ENCODE measurements around the gene MTCL1.

MTCL1 gene

DNA sequence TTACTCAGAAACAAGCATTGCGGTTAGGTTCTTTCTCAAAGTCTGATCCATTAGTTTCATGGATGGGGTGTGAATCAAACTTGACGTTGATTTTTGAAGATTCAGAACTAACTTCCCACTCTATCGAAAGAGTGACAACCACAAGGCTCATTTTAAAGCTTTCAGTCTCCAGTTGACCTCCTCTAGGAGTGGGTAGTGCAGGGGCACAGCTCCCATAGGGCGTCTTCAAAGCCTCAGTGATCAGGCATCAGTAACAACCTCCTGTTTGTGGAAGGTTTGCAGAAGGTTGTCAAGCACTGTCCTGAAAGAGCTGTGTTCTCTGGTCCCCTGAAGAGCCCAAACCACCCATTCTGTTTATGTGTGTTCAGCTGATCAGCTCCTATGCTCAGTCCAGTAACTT lies 10.2 kb downstream of the MTCL1 start:
- DNase-seq, result no peak

DNA sequence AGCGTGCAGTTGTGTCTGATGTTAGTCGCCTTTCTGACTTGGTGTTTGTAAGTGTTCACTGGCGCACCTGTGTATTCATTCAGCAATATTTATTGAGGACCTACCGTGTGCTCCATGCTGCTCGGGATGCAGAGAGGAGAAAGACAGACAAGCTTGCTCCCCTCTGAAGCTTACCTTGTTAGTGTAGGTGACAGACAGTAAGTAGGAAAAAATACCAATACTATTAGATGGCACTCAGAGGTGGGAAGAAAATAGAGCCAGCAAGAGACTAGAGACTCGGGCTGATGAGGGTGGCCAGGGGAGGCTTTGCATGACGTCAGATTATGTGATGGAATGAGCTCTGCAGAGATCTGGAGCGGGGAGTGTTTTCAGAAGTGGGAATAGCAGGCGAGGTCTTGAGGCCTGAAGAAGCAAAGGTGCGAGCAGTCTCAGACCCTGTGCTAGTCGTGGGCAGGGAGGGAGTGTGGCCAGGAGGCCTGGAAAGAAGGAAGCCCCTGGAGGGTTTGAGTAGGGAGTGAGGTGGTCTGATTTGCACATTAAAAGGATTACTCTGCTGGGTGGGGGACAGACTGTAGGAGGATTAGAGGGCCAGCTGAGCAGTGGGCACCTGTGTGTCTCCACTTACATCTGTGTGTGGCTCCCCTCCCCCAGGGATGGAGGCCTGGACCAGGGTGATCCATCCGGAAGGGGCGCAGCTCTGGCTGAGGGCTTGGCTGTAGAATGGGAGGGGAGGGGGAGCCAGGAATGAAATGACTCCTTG lies 11.8 kb downstream of the MTCL1 start:
- no peak for DNase-seq

GRCh38 chr18:8718401-8718913 lies 13.1 kb downstream of the MTCL1 start:
- no peak for DNase-seq

DNA sequence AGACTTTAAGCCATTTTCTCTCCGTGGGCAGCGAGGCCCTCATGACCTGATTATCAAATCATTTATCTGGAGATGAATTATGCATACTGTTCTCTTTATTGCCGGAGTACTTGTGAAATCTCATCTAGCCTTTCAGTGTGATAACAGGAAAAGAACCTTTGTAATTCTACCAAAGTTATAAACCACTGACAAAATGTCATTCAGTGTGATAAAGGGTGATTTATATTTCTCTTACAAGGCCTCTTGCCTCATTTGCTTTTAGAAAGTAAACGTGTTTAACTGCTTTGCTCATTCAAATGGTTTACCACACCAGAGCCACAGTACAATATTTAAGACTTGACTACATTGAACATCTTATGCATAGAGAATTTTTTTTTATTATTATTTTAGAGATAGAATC lies 13.8 kb downstream of the MTCL1 start:
- no peak for DNase-seq

GRCh38 chr18:8720141-8720540 lies 14.8 kb downstream of the MTCL1 start:
- no peak for DNase-seq

GRCh38 chr18:8721094-8721669 lies 15.8 kb downstream of the MTCL1 start:
- DNase-seq, result no peak

DNA sequence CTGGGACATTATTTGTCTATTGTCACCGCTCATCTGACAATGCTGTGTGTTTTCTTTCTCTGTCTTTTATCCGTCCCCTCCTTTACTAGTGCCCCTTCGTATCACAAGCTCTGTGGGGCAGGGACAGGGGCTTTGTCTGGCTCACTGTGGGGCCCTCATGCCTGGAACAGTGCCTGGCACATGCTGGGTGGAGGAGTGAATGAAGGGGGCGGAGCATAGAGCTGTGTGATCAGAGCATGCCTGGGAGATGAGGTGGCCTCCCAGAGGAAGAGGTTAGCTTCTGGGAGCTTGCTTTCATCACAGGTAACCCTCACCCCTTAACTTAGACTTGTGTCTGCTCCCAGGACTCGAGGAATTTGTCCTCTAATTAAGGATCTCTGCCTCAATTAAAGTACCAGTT lies 16.4 kb downstream of the MTCL1 start:
- no peak for DNase-seq

- no peak for DNase-seq
These were observed 17.8 kb downstream of the MTCL1 start for GRCh38 chr18:8722946-8723820.

DNA sequence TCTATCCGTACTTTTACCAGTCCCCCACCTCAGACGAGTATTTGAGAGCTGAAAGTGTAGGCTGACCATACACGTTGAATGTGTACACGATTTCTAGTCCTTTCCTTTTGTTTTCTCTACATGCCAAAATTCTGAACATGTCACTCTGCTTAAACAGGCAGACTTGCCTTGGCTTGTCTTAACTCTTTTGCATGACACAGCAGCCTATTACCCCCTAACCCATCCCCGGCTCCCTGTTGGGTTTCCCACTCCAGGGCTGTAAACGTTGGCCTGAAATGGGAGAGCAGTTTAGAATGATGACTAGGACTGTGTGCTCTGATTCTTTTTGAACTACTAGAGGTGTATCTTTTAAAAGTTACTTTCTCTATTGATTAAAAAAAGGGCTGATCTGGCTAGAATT lies 19.1 kb downstream of the MTCL1 start:
- DNase-seq, result no peak

- no peak for DNase-seq
These were observed 20.9 kb downstream of the MTCL1 start for GRCh38 chr18:8726281-8726680.

DNA sequence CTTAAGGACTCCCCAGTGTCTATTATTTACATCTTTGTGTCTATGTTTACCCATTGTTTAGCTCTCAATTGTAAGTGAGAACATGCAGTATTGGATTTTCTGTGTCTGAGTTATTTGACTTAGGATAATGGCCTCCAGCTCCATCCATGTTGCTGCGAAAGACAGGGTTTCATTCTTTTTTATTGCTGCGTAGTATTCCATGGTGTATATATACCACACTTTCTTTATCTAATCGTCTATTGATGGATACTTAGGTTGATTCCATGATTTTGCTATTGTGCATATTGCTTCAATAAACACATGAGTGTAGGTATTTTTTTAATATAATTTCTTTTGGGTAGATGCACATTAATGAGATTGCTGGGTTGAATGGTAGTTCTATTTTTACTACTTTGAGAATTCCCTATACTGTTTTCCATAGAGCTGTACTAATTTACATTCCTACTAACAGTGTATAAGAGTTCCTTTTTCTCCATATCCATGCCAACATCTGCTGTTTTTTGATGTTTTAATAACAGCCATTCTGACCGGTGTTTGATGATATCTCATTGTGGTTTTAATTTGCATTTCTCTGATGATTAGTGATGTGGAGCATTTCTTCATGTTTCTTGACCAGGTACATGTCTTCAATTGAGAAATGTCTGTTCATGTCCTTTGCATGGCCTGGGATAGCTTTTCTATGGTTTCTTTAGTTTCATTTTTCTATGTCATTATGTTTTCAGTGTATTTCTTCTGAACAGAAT lies 21.8 kb downstream of the MTCL1 start:
- DNase-seq, result no peak

DNA sequence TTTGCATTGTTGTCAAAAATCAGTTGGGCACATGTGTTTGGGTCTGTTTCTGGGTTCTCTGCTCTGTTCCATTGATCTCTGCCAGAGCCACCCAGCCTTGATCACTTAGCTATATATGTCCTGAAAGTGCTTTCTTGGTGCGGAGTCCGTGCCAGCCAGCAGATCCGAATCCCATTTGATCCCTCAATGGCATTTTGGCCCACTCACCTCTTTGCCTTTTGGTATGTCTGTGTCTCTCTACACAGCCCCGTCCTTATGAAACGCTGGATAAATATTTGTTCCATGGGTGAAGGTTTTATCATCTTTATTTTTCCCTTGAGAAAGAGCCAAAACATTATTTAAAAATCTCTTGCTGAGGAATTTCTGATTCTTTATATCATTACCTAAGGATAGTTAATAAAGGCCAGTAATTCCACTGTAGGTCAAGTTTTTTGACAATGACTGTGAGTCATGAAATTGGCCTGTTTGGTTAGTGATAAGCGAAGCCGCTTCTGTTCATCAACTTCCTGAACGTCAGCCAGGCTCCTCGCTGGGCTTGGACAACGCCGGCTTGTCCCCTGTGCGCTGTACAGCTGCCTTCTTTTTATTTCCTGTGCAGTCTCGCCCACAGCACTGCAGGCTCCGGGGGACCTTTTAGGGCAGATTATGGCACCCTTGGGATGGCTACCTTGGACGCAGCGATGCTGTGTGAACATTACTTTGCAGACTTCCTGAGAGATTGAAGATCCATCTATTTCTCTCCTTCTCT lies 24.9 kb downstream of the MTCL1 start:
- DNase-seq, result no peak

DNA sequence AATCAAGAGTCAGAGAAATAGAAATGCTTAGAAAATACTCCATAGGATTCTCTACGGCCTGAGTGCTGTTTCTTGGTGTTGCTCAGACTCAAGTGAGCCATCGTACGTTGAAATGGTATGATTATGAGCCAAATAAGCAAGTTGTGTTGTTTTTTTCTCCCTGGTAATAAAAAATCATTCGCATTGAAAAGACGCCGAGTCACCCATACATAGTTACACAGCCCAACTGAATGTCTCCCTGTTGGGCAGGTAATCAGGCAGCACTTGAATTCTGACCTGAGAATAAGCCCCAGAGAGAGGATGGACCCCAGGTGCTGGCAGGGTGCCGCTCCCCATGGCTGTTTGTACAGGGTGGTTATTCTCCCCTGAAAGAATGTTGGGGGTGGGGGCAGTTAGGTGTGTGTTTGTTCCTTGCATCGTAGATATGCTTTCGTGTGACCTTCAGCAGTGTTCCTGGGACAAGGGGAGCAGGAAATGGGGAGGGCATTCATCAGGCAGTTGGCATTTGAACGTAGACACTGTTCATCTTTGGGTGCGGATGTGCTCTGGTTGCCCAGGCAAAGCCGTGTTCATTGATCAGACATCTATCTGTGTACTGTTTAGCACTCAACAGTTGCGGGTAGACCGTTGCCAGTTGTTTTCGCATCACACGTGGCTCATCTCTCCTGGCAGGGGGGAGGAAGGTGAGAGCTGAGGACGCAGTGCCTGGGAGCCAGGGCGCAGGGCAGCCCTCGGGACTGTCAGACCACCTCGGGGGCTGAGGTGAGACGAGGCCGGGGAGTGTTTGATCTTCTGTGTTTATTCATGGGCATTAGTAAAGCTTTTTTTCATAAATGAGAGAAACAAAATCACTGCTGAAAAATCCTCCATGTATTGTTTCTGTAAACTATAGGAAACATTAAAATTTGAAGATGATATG lies 27.3 kb downstream of the MTCL1 start:
- DNase-seq, result no peak

GRCh38 chr18:8734496-8734895 lies 29.1 kb downstream of the MTCL1 start:
- DNase-seq, result no peak

DNA sequence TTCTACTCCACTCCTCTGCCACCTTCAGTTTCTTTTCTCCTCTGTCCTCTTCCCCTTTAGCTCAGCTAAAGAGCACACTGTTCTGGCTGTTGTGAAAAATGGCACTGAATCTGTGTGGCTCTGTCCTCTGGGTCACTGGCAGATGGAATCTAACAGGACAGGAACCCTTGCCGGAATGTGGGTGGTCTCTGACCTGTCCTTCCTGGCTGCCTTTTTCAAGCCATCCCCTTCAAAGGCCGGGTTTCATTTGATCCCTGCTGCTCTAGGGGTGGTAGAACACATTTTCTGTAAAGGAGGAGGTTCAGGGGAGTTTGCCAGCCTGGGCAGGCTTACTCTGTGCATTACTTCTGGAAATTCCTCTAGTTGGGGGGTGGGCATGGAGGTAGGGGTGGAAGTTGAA lies 29.9 kb downstream of the MTCL1 start:
- no peak for DNase-seq

GRCh38 chr18:8741117-8741516 lies 35.8 kb downstream of the MTCL1 start:
- no peak for DNase-seq

DNA sequence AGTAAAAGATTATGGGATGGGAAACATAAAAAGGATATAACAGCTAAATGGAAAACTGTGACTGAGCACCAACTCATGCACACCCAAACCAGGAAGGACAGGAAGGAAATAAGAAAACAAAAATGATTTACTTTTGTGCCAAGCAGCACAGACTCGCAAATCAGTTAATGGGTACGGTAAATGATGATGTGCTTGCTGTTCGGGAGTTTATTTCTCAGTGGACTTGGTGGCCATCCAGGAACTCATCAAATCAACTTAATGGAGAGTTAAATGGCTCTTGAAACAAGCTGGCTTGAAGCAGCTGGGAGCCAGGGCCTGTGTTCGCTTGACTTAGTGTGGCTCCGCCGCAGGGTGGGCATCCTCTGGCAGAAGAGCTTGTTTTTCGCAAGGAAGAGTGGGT lies 36.2 kb downstream of the MTCL1 start:
- DNase-seq, result no peak

GRCh38 chr18:8742387-8743361 lies 37.3 kb downstream of the MTCL1 start:
- DNase-seq, result peak; percentile 50

DNA sequence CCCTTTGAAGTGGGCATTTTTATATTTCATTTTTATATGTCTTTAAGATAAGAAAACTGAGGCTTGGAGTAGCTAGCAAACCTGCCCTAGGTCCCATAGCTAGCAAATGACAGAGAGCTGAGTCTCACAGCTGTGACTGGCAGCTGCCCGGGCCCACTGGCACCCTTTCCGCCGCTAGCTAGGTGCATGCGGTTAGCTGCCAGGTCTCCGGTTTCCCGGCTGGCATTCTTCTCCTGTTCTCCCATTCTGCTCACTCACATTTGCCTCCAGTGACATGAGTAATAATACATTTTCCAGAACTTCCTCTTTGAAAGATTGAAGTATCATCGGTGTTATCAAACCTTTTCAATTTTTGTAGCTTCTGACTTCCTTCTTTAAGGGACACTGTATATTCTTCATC lies 38.7 kb downstream of the MTCL1 start:
- no peak for DNase-seq

DNA sequence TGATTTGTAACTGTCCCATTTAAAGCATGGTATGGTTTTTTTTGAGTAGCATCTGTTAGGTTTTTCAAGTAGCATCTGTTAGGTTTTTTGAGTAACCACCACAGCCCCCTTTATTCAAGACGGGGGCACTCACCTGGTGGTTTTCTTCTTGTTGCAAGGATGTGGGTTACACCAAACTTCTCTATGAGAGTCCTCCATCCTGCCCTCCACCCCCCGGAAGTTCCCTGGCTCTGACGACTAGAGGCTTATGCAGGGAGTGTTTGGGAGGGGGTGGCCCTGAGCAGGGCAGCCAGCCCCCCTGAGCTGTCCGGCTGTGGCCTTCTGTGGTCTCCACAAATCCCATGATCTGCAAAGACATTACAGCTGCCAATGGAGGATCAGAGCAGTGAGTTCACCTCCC lies 39.3 kb downstream of the MTCL1 start:
- DNase-seq, result peak; percentile 42
